RWPE2 (cell line): Measurements from ENCODE around the gene ULK2.

Source experiments
- ATAC-seq: fragments of 200-7000 bp; cut with Tn5 transposase; 3 replicates; pipeline ENCODE4 v1.9.1; 2021; ENCODE audit warnings: low read depth
- DNase-seq: peaks from one replicate; pipeline ENCODE4 v3.0.0-alpha.2; 2020; ENCODE audit warnings: low spot score
- H3K27ac ChIP-seq: fragments of 450-650 bp; 2 replicates; pipeline ENCODE4 v1.5.1; 2017; ENCODE audit warnings: mild to moderate bottlenecking; ENCODE audit not compliant: poor library complexity, severe bottlenecking
- H3K27me3 ChIP-seq: fragments of 250-450 bp; sonication (Bioruptor Pico); 2 replicates; pipeline ENCODE4 v1.5.1; 2021; ENCODE audit warnings: mild to moderate bottlenecking, moderate library complexity; ENCODE audit not compliant: insufficient read depth, poor library complexity, severe bottlenecking
- H3K36me3 ChIP-seq: fragments of 250-450 bp; sonication (Bioruptor Pico); 2 replicates; pipeline ENCODE4 v1.5.1; 2020; ENCODE audit warnings: low read depth, mild to moderate bottlenecking, moderate library complexity
- H3K4me1 ChIP-seq: fragments of 250-450 bp; sonication (Bioruptor Pico); 2 replicates; pipeline ENCODE4 v1.5.1; 2021; ENCODE audit warnings: mild to moderate bottlenecking, moderate library complexity; ENCODE audit not compliant: insufficient read depth, poor library complexity, severe bottlenecking
- H3K4me3 ChIP-seq: fragments of 250-450 bp; sonication (Bioruptor Pico); 2 replicates; pipeline ENCODE4 v1.5.1; 2021; ENCODE audit warnings: mild to moderate bottlenecking, moderate library complexity; ENCODE audit not compliant: severe bottlenecking
- H3K9me3 ChIP-seq: fragments of 250-450 bp; sonication (Bioruptor Pico); 2 replicates; pipeline ENCODE4 v1.5.1; 2021; ENCODE audit warnings: mild to moderate bottlenecking, moderate library complexity; ENCODE audit not compliant: severe bottlenecking
- CTCF ChIP-seq: fragments of 450-650 bp; IDR thresholded peaks from one replicate; pipeline ENCODE4 v1.5.1; 2017; ENCODE audit warnings: mild to moderate bottlenecking, moderate library complexity; ENCODE audit not compliant: poor library complexity, severe bottlenecking

ULK2 gene

GRCh38 chr17:19763416-19763815 is 104.3 kb downstream of the ULK2 start:
- ATAC-seq, result no peak
- TF ChIP-seq CTCF, result no peak
- DNase-seq, result no peak
- Histone ChIP-seq H3K4me3 (no peak overlapping the region), H3K36me3 (no peaks in the 10 kb centered on the region), H3K4me1 (no peaks in the 10 kb centered on the region), H3K9me3 (no peaks in the 10 kb centered on the region), H3K27me3 (no peaks in the 10 kb centered on the region), H3K27ac (no peak overlapping the region)

GRCh38 chr17:19762515-19762961 is 105.2 kb downstream of the ULK2 start:
- no peaks in the 10 kb centered on the region for H3K36me3 ChIP-seq
- no peaks in the 10 kb centered on the region for H3K4me1 ChIP-seq
- no peak overlapping the region for H3K27ac ChIP-seq
- DNase-seq (no peak), ATAC-seq (peak; percentile 69)
- H3K27me3 ChIP-seq, result no peaks in the 10 kb centered on the region
- peak; percentile 76 for TF ChIP-seq CTCF
- H3K4me3 ChIP-seq, result no peak overlapping the region
- no peaks in the 10 kb centered on the region for H3K9me3 ChIP-seq

GRCh38 chr17:19760746-19761145 is 107.0 kb downstream of the ULK2 start:
- Histone ChIP-seq H3K4me3 (no peak overlapping the region), H3K9me3 (no peaks in the 10 kb centered on the region), H3K27me3 (no peaks in the 10 kb centered on the region), H3K4me1 (no peaks in the 10 kb centered on the region), H3K36me3 (no peaks in the 10 kb centered on the region), H3K27ac (no peak overlapping the region)
- DNase-seq (no peak), ATAC-seq (no peak)
- TF ChIP-seq CTCF, result no peak

GRCh38 chr17:19759568-19760549 is 107.9 kb downstream of the ULK2 start:
- ATAC-seq, result no peak
- Histone ChIP-seq H3K4me1 (no peaks in the 10 kb centered on the region), H3K36me3 (no peaks in the 10 kb centered on the region), H3K9me3 (no peaks in the 10 kb centered on the region), H3K4me3 (no peak overlapping the region), H3K27me3 (no peaks in the 10 kb centered on the region), H3K27ac (no peak overlapping the region)
- TF ChIP-seq CTCF, result no peak
- no peak for DNase-seq
